GM18873 (cell line): ENCODE measurements around the gene PAK6.

ENCODE experiments used
- ATAC-seq: cut with Tn5 transposase; IDR thresholded peaks from one replicate; pipeline ENCODE4 v1.9.1; 2021; ENCODE audit warnings: mild to moderate bottlenecking, moderate library complexity, moderate number of reproducible peaks; ENCODE audit not compliant: unreplicated experiment, low FRiP score

Gene PAK6

GRCh38 chr15:40323953-40324937 is 85.4 kb downstream of the PAK6 start:
- ATAC-seq = no peak

- no peak for ATAC-seq
These were observed 86.3 kb downstream of the PAK6 start for GRCh38 chr15:40325188-40325587.

- ATAC-seq = no peak
These were observed 86.8 kb downstream of the PAK6 start for GRCh38 chr15:40325700-40326099.
